Heart left ventricle (tissue), 16 donors: ENCODE results near the gene BACH2. TPM values are rescaled to one million over a fixed set of nuclear protein-coding genes. Genes with fewer than 3 reads are reported as not detected.

Experiments used
- ATAC-seq, 4 donors: fragments of 200-7000 bp; cut with Tn5 transposase; one replicate each; pipeline ENCODE4 v1.9.1; 2020 to 2022; ENCODE audit warnings: moderate library complexity in 4 of 4, mild to moderate bottlenecking in 3 of 4, moderate number of reproducible peaks in 1 of 4
- DNase-seq, 5 donors: peaks; one replicate each; pipeline ENCODE4 v3.0.0-alpha.2; 2020
- H3K27ac ChIP-seq, 12 donors: fragments of 200-600 bp; sonication (generic) in 4 of 12; one replicate each; pipeline versions ENCODE4 v1.5.0 to v1.8.0; 2016 to 2022; ENCODE audit warnings: mild to moderate bottlenecking in 2 of 12
- H3K27me3 ChIP-seq, 9 donors: fragments of 200-600 bp; sonication (generic) in 2 of 9; one replicate each; pipeline versions ENCODE4 v1.5.1 to v1.8.0; 2016 to 2022; ENCODE audit warnings: mild to moderate bottlenecking in 3 of 9
- H3K36me3 ChIP-seq, 9 donors: fragments of 200-600 bp; sonication (generic) in 2 of 9; one replicate each; pipeline versions ENCODE4 v1.5.0 to v1.8.0; 2018 to 2022; ENCODE audit warnings: mild to moderate bottlenecking in 2 of 9
- H3K4me1 ChIP-seq, 12 donors: fragments of 200-600 bp; sonication (generic) in 4 of 12; one replicate each; pipeline versions ENCODE4 v1.5.0 to v1.8.0; 2016 to 2022; ENCODE audit warnings: mild to moderate bottlenecking in 3 of 12
- H3K4me3 ChIP-seq, 12 donors: fragments of 200-600 bp; sonication (generic) in 4 of 12; one replicate each; pipeline versions ENCODE4 v1.5.0 to v1.8.0; 2017 to 2022; ENCODE audit warnings: mild to moderate bottlenecking in 9 of 12, moderate library complexity in 4 of 12
- H3K9me3 ChIP-seq, 12 donors: fragments of 200-600 bp; sonication (generic) in 4 of 12; one replicate each; pipeline versions ENCODE4 v1.5.0 to v1.8.0; 2016 to 2022; ENCODE audit warnings: mild to moderate bottlenecking in 1 of 12
- CTCF ChIP-seq, 12 donors: fragments of 200-600 bp; sonication (generic) in 4 of 12; IDR thresholded peaks; one replicate each; pipeline versions ENCODE4 v1.5.0 to v1.8.0; 2018 to 2022; ENCODE audit warnings: antibody characterized with exemption in 12 of 12, mild to moderate bottlenecking in 5 of 12
- POLR2A ChIP-seq, 2 donors: fragments of 450-650 bp; IDR thresholded peaks; one replicate each; pipeline ENCODE4 v1.6.1; 2017; ENCODE audit warnings: antibody characterized with exemption in 2 of 2, mild to moderate bottlenecking in 2 of 2, moderate library complexity in 2 of 2
- WGBS, 4 donors: extraction: QIAGEN DNeasy Blood & Tissue Kit in 2 of 4; methylation state at CpG; one replicate each; pipeline versions ENCODE4 v1.1.5 to v1.1.7; 2013 to 2018; 5-methylcytosine and 5-hydroxymethylcytosine counted together
- intact Hi-C, 10 donors: fragments of 100-400 bp; cut with DNase I; formaldehyde crosslinking; loops; one replicate each; pipeline versions ENCODE4 v1.11.1 to v1.14.2; 2022
- polyA plus RNA-seq, 2 donors: library from polyadenylated mRNA; stranded (reverse); fragments of 200-250 nt; gene quantifications; one replicate each; pipeline ENCODE4 v1.2.3, GENCODE V29; 2013
- total RNA-seq, 9 donors: library from RNA; depleted of rRNA in 2 of 9; stranded (reverse); fragments of >200 nt in 2 of 9; fragmentation: NEBNext Ultra II Directional in 3 of 9; extraction: Animal tissue kit (Norgen Biotek cat#: 25700) in 3 of 9; gene quantifications; one replicate each; pipeline versions ENCODE4 v1.1.0 to v1.2.4, GENCODE V29; 2016 to 2023
- donor health status: ischemic (EF 13 %, LVEDD 7.1; RV severe dilation, severe dysfunction).
- donor health status: healthy with polysubstance abuse.
- donor health status: DM: no; HTN: yes; CAD: no.
- donor health status: DM: no; HTN: no; CAD: no.
- donor health status: ischemic (EF 25% LVEDD 6.9; RV normal size, moderate dysfunction).
- donor health status: ischemic (EF 25% LVEDD 5.7; RV mildly dilated, moderate dysfunction).
- donor health status: healthy.
- donor health status: DM: yes; HTN: yes; CAD: no.
- donor health status: ischemic (EF 35%, LVEDD 5.7; RV mildly dilated, moderate dysfunction).
- donor health status: nonischemic (EF 11% LVEDD 7.7; RV severe dilation, severe dysfunction).
- donor health status: DM: yes; HTN: yes; CAD: no.
- donor health status: PGD.
- donor health status: ischemic (EF 29% LVEDD 5.4; RV normal size, mild dysfunction).
- donor health status: nonischemic (EF 23%, LVEDD 6.1; RV moderate dilation, normal function).

The BACH2 gene
- total and polyA plus RNA-seq, 11 donors, result 0.23 to 8.4 (median 1.5) TPM

DNA sequence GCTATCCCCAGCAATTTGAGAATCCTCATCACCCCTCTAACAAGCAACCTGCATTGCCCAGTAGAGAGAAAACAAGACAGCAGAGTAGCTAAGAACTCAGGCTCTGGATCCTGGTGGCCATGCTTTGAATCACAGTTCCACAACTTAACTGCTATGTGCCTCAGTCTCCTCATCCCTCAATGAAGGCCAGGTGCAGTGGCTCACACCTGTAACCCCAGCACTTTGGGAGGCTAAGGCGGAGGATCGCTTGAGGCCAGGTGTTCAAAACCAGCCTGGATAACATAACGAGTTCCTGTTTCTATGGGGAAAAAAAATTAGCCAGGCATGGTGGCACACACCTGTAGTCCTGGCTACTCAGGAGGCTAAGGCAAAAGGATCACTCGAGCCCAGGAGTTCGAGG lies 23.7 kb downstream of the BACH2 start:
- Histone ChIP-seq H3K4me1 (peaks cover 0 to 11% (median 0%) of the 10 kb centered on the region in 12 donors), H3K4me3 (no peak overlapping the region), H3K9me3 (peaks cover 0 to 18% (median 0%) of the 10 kb centered on the region in 12 donors), H3K27ac (no peak overlapping the region), H3K27me3 (no peaks in the 10 kb centered on the region), H3K36me3 (no peaks in the 10 kb centered on the region)
- WGBS, 4 donors, result 94 to 98% (median 96%) methylated on average over 5 of the region's 5 CpGs
- TF ChIP-seq CTCF (IDR thresholded peaks at IDR 0.05), result no peak
- TF ChIP-seq POLR2A (IDR thresholded peaks at IDR 0.05), result no peak
- DNase-seq (no peak), ATAC-seq (no peak)
- intact Hi-C loops, result no loop called here

- Histone ChIP-seq H3K9me3 (peaks cover 0 to 18% (median 0%) of the 10 kb centered on the region in 12 donors), H3K36me3 (no peaks in the 10 kb centered on the region), H3K27me3 (no peaks in the 10 kb centered on the region), H3K27ac (no peak overlapping the region), H3K4me3 (no peak overlapping the region), H3K4me1 (no peaks in the 10 kb centered on the region)
- intact Hi-C loops, result no loop called here
- WGBS, 4 donors, result 70 to 88% (median 74%) methylated on average over 7 of the region's 7 CpGs
- TF ChIP-seq POLR2A (IDR thresholded peaks at IDR 0.05) (no peak), CTCF (IDR thresholded peaks at IDR 0.05) (no peak)
- DNase-seq (no peak), ATAC-seq (no peak)
Observed at GRCh38 chr6:90271831-90272230, 24.8 kb downstream of the BACH2 start.

- Histone ChIP-seq H3K27ac (no peak overlapping the region), H3K36me3 (no peaks in the 10 kb centered on the region), H3K4me1 (no peaks in the 10 kb centered on the region), H3K9me3 (peaks cover 0 to 18% (median 0%) of the 10 kb centered on the region in 12 donors), H3K27me3 (no peaks in the 10 kb centered on the region), H3K4me3 (no peak overlapping the region)
- no peak for ATAC-seq
- TF ChIP-seq CTCF (IDR thresholded peaks at IDR 0.05), result no peak
- intact Hi-C loops, result no loop called here
- 85 to 100% (median 92%) methylated on average over 1 of the region's 1 CpG for WGBS, 4 donors
- DNase-seq, result no peak
Observed at GRCh38 chr6:90269334-90269733, 27.3 kb downstream of the BACH2 start.

DNA sequence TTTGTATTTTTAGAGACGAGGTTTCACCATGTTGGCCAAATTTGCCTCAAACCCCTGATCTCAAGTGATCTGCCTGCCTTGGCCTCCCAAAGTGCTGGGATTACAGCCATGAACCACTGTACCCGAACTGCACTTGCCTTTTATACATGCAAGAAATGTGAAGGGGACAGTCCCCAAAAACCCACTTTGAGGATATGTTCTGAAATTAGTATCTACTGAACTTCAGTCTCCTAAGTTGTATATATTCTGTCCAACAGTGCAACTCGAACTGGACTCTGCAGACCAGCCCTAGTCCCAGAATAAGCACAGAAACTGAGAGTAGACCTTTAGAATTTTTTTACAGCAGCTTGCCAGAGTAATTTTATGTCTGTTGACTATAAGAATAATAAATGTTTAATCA lies 28.5 kb downstream of the BACH2 start:
- H3K36me3 ChIP-seq, result no peaks in the 10 kb centered on the region
- no peaks in the 10 kb centered on the region for H3K4me1 ChIP-seq
- TF ChIP-seq CTCF (IDR thresholded peaks at IDR 0.05) (no peak), POLR2A (IDR thresholded peaks at IDR 0.05) (no peak)
- peaks cover 0 to 18% (median 0%) of the 10 kb centered on the region in 12 donors for H3K9me3 ChIP-seq
- no peak overlapping the region for H3K4me3 ChIP-seq
- H3K27ac ChIP-seq, result no peak overlapping the region
- no peaks in the 10 kb centered on the region for H3K27me3 ChIP-seq
- WGBS, 4 donors, result 75 to 96% (median 83%) methylated on average over 3 of the region's 3 CpGs
- intact Hi-C loops, result no loop called here
- ATAC-seq, result no peak
- DNase-seq, result no peak
